ENCODE data around the gene BMP7. TPM values are rescaled to one million over a fixed set of nuclear protein-coding genes. Genes with fewer than 3 reads are reported as not detected.

BMP7 gene
- total and polyA plus RNA-seq, 9 donors, result 0.07 to 19.4 (median 0.83) TPM

- no peak overlapping the region for H3K4me3 ChIP-seq
- no peak overlapping the region for H3K27ac ChIP-seq
- H3K9me3 ChIP-seq, result no peaks in the 10 kb centered on the region
- DNase-seq, result no peak
- intact Hi-C loops (cut with DNase I), result no loop called here
- TF ChIP-seq POLR2A (IDR thresholded peaks at IDR 0.05) (no peak), EP300 (IDR thresholded peaks at IDR 0.05) (no peak), CTCF (IDR thresholded peaks at IDR 0.05) (no peak)
- 33 to 51% (median 44%) methylated on average over 5 of the region's 5 CpGs for WGBS, 3 donors
- no peaks in the 10 kb centered on the region for H3K4me1 ChIP-seq (ENCODE audit: insufficient read depth)
- H3K36me3 ChIP-seq, result no peaks in the 10 kb centered on the region
- no peaks in the 10 kb centered on the region for H3K27me3 ChIP-seq
Measured at GRCh38 chr20:57180954-57181353, 85.5 kb downstream of the BMP7 start.

GRCh38 chr20:57180387-57180786, 86.1 kb downstream of the BMP7 start:
- no peak for TF ChIP-seq CTCF (IDR thresholded peaks at IDR 0.05)
- no peak for TF ChIP-seq EP300 (IDR thresholded peaks at IDR 0.05)
- TF ChIP-seq POLR2A (IDR thresholded peaks at IDR 0.05), result no peak
- H3K27me3 ChIP-seq, result no peaks in the 10 kb centered on the region
- H3K36me3 ChIP-seq, result no peaks in the 10 kb centered on the region
- no peak for DNase-seq
- no peak overlapping the region for H3K4me3 ChIP-seq
- intact Hi-C loops (cut with DNase I), result no loop called here
- WGBS, 3 donors, result 65 to 73% (median 68%) methylated on average over 10 of the region's 10 CpGs
- no peak overlapping the region for H3K27ac ChIP-seq
- H3K9me3 ChIP-seq, result no peaks in the 10 kb centered on the region
- no peaks in the 10 kb centered on the region for H3K4me1 ChIP-seq (ENCODE audit: insufficient read depth)

- no peak for DNase-seq
- Histone ChIP-seq H3K27me3 (no peaks in the 10 kb centered on the region), H3K4me3 (no peak overlapping the region), H3K9me3 (no peaks in the 10 kb centered on the region), H3K36me3 (no peaks in the 10 kb centered on the region), H3K27ac (no peak overlapping the region), H3K4me1 (ENCODE audit: insufficient read depth) (no peaks in the 10 kb centered on the region)
- TF ChIP-seq EP300 (IDR thresholded peaks at IDR 0.05) (no peak), CTCF (IDR thresholded peaks at IDR 0.05) (no peak), POLR2A (IDR thresholded peaks at IDR 0.05) (no peak)
- intact Hi-C loops (cut with DNase I), result no loop called here
- WGBS, 3 donors, result 54 to 76% (median 67%) methylated on average over 17 to 20 of the region's 20 CpGs
Measured at GRCh38 chr20:57179265-57179664, 87.2 kb downstream of the BMP7 start.

- H3K9me3 ChIP-seq, result no peaks in the 10 kb centered on the region
- no peak for TF ChIP-seq EP300 (IDR thresholded peaks at IDR 0.05)
- no peak for TF ChIP-seq CTCF (IDR thresholded peaks at IDR 0.05)
- no peak for TF ChIP-seq POLR2A (IDR thresholded peaks at IDR 0.05)
- intact Hi-C loops (cut with DNase I), result no loop called here
- H3K4me3 ChIP-seq, result no peak overlapping the region
- no peaks in the 10 kb centered on the region for H3K4me1 ChIP-seq (ENCODE audit: insufficient read depth)
- no peak overlapping the region for H3K27ac ChIP-seq
- H3K27me3 ChIP-seq, result no peaks in the 10 kb centered on the region
- 66 to 83% (median 67%) methylated on average over 8 of the region's 8 CpGs for WGBS, 3 donors
- DNase-seq, result no peak
- H3K36me3 ChIP-seq, result no peaks in the 10 kb centered on the region
Measured at GRCh38 chr20:57178582-57179111, 87.8 kb downstream of the BMP7 start.
